Neural cell (in vitro differentiated cells): ENCODE results near the gene P2RX1. TPM values are rescaled to one million over a fixed set of nuclear protein-coding genes. Genes with fewer than 3 reads are reported as not detected.

Source experiments
- H2AFZ ChIP-seq: fragments of 200-600, 300-800 bp; sonication (generic), shearing (Covaris generic); 2 replicates; pipeline ENCODE4 v1.6.0; 2014; ENCODE audit warnings: low read depth, mild to moderate bottlenecking, antibody characterized with exemption, low read length, moderate library complexity
- H3F3A ChIP-seq: fragments of 200-600 bp; shearing (Covaris generic); 2 replicates; pipeline ENCODE4 v1.6.1; 2016; ENCODE audit warnings: mild to moderate bottlenecking, moderate library complexity, mixed read lengths, antibody characterized with exemption, low read length; ENCODE audit not compliant: insufficient read depth, poor library complexity, severe bottlenecking
- H3K27ac ChIP-seq: fragments of 200-600, 300-800 bp; sonication (generic), shearing (Covaris generic); 2 replicates; pipeline ENCODE4 v1.5.1; 2014; ENCODE audit warnings: mild to moderate bottlenecking, low read length, moderate library complexity
- H3K27me3 ChIP-seq: fragments of 300-800, 200-600 bp; sonication (generic), shearing (Covaris generic); 2 replicates; pipeline ENCODE4 v1.6.0; 2014; ENCODE audit warnings: mild to moderate bottlenecking, low read depth, low read length, moderate library complexity; ENCODE audit not compliant: insufficient read depth
- H3K36me3 ChIP-seq: fragments of 300-800, 200-600 bp; sonication (generic), shearing (Covaris generic); 2 replicates; pipeline ENCODE4 v1.5.1; 2014; ENCODE audit warnings: mild to moderate bottlenecking, antibody characterized with exemption, low read length, moderate library complexity; ENCODE audit not compliant: insufficient read depth
- H3K4me2 ChIP-seq: fragments of 300-800, 200-600 bp; sonication (generic), shearing (Covaris generic); 2 replicates; pipeline ENCODE4 v1.6.0; 2014; ENCODE audit warnings: mild to moderate bottlenecking, low read length
- H3K4me3 ChIP-seq: fragments of 300-800, 200-600 bp; sonication (generic), shearing (Covaris generic); 2 replicates; pipeline ENCODE4 v1.5.1; 2014; ENCODE audit warnings: mild to moderate bottlenecking, low read length, moderate library complexity
- H3K79me2 ChIP-seq: fragments of 200-600 bp; shearing (Covaris generic); replicated peaks from 2 replicates; pipeline ENCODE4 v1.6.0; 2014; ENCODE audit warnings: mild to moderate bottlenecking, low read length, moderate library complexity; ENCODE audit not compliant: insufficient read depth
- H3K9ac ChIP-seq: fragments of 300-800, 200-600 bp; sonication (generic), shearing (Covaris generic); 2 replicates; pipeline ENCODE4 v1.6.1; 2016; ENCODE audit warnings: mild to moderate bottlenecking, low read length, mixed read lengths
- H3K9me2 ChIP-seq: fragments of 200-600 bp; shearing (Covaris generic); 2 replicates; pipeline ENCODE4 v1.6.1; 2016; ENCODE audit warnings: mild to moderate bottlenecking, low read length, mixed read lengths; ENCODE audit not compliant: insufficient read depth
- H3K9me3 ChIP-seq: fragments of 200-600, 300-800 bp; sonication (generic), shearing (Covaris generic); 2 replicates; pipeline ENCODE4 v1.6.1; 2016; ENCODE audit warnings: mild to moderate bottlenecking, mixed run types, low read length, moderate library complexity, mixed read lengths
- H4K20me1 ChIP-seq: fragments of 200-600 bp; shearing (Covaris generic); 2 replicates; pipeline ENCODE4 v1.6.1; 2016; ENCODE audit warnings: mild to moderate bottlenecking, mixed run types; ENCODE audit not compliant: insufficient read depth
- EP300 ChIP-seq: fragments of 450-650 bp; conservative IDR thresholded peaks from 2 replicates; pipeline ENCODE4 v1.6.1; 2014; ENCODE audit warnings: antibody characterized with exemption, mild to moderate bottlenecking, moderate library complexity; ENCODE audit not compliant: poor library complexity, severe bottlenecking
- EZH2 ChIP-seq: fragments of 200-600, 300-800 bp; shearing (Covaris generic), sonication (generic); IDR thresholded peaks from 2 replicates; pipeline ENCODE4 v1.6.1; 2014; ENCODE audit warnings: antibody characterized with exemption, low read length, borderline replicate concordance, mild to moderate bottlenecking; ENCODE audit not compliant: insufficient read depth, poor library complexity, severe bottlenecking
- MXI1 ChIP-seq: fragments of 450-650 bp; conservative IDR thresholded peaks from 2 replicates; pipeline ENCODE4 v1.6.1; 2014; ENCODE audit warnings: antibody characterized with exemption, mild to moderate bottlenecking; ENCODE audit not compliant: poor library complexity, severe bottlenecking
- POLR2AphosphoS5 ChIP-seq: IDR thresholded peaks from 2 replicates; pipeline ENCODE4 v1.6.1; 2012
- RAD21 ChIP-seq: fragments of 450-650 bp; conservative IDR thresholded peaks from 2 replicates; pipeline ENCODE4 v1.6.1; 2014; ENCODE audit warnings: antibody characterized with exemption, mild to moderate bottlenecking, moderate library complexity
- REST ChIP-seq: IDR thresholded peaks from 2 replicates; pipeline ENCODE4 v1.6.1; 2012; ENCODE audit warnings: borderline replicate concordance
- SMC3 ChIP-seq: fragments of 450-650 bp; conservative IDR thresholded peaks from 2 replicates; pipeline ENCODE4 v1.6.1; 2014; ENCODE audit warnings: antibody characterized with exemption, mild to moderate bottlenecking, moderate library complexity; ENCODE audit not compliant: poor library complexity
- TAF1 ChIP-seq: IDR thresholded peaks from 2 replicates; pipeline ENCODE4 v1.6.1; 2012; ENCODE audit warnings: low read depth
- polyA plus RNA-seq: library from polyadenylated mRNA; depleted of rRNA; stranded (reverse); fragments of >200 nt; gene quantifications from 2 replicates; pipeline ENCODE4 v1.2.3, GENCODE V29; 2014
- TF ChIP-seq, protein P1 (sequence below): fragments of 450-650 bp; IDR thresholded peaks from 2 replicates; pipeline ENCODE4 v1.5.1; 2014; ENCODE audit warnings: antibody characterized with exemption, mild to moderate bottlenecking, moderate library complexity; ENCODE audit not compliant: poor library complexity, severe bottlenecking

The P2RX1 gene
- polyA plus RNA-seq, 1 donor from 2014 or later = not detected

DNA sequence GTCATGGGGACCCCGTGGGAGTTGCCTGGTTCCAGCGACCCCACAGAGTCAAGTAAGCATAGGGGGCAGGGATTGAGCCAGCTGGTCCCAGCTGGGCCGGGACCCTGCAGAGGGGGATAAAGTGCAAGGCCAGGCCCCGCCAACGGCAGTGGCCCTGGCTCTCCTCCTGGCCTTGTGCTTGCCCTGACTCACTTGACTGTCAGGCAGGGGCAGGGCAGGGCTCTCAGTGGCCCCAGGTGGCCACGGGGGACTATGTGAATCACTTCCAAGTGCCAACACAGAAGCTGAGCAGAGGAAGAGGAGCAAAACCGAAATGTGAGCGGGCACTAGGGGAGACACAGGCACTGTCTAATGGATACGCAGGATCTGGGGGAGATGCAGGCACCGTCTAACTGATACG is 48.7 kb downstream of the P2RX1 start:
- no peak for TF ChIP-seq MXI1
- TF ChIP-seq TAF1 = no peak
- TF ChIP-seq EZH2 = no peak
- TF ChIP-seq POLR2AphosphoS5 = no peak
- TF ChIP-seq REST = no peak
- no peak for TF ChIP-seq RAD21
- TF ChIP-seq, protein P1, sequence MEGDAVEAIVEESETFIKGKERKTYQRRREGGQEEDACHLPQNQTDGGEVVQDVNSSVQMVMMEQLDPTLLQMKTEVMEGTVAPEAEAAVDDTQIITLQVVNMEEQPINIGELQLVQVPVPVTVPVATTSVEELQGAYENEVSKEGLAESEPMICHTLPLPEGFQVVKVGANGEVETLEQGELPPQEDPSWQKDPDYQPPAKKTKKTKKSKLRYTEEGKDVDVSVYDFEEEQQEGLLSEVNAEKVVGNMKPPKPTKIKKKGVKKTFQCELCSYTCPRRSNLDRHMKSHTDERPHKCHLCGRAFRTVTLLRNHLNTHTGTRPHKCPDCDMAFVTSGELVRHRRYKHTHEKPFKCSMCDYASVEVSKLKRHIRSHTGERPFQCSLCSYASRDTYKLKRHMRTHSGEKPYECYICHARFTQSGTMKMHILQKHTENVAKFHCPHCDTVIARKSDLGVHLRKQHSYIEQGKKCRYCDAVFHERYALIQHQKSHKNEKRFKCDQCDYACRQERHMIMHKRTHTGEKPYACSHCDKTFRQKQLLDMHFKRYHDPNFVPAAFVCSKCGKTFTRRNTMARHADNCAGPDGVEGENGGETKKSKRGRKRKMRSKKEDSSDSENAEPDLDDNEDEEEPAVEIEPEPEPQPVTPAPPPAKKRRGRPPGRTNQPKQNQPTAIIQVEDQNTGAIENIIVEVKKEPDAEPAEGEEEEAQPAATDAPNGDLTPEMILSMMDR = no peak
- no peak for TF ChIP-seq SMC3
- no peak overlapping the region for H3K4me3 ChIP-seq
- no peaks in the 10 kb centered on the region for H3K9me2 ChIP-seq
- no peak overlapping the region for H3K4me2 ChIP-seq
- no peak overlapping the region for H2AFZ ChIP-seq
- no peaks in the 10 kb centered on the region for H3K27me3 ChIP-seq
- H3K27ac ChIP-seq = no peak overlapping the region
- no peaks in the 10 kb centered on the region for H3F3A ChIP-seq
- H4K20me1 ChIP-seq = no peaks in the 10 kb centered on the region
- no peaks in the 10 kb centered on the region for H3K9me3 ChIP-seq
- no peak overlapping the region for H3K9ac ChIP-seq
- H3K79me2 ChIP-seq = no peaks in the 10 kb centered on the region
- H3K36me3 ChIP-seq = peaks cover 3% of the 10 kb centered on the region

DNA sequence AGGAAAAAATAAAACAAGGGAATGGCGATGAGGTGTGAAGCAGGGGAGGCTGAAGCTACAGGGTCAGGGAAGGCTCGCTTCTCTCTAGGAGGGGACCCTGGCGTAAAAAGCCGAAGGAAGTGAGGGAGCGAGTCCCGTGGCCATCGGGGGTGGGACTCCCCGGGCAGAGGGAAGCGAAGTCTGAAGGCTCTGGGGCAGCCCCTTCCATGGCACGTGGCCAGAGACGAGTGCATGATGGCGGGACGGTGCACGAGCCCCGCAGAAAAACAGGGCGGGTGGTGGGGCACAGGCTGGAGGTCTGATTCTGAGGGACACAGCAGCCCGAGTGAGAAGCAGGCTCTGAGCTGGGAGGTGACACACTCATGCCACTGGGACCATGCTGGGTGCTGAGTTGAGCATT is 49.2 kb downstream of the P2RX1 start:
- H3K36me3 ChIP-seq = no peaks in the 10 kb centered on the region

More for the DNA sequence above, 49.2 kb downstream of the P2RX1 start:
- TF ChIP-seq EZH2 = no peak
- no peak for TF ChIP-seq POLR2AphosphoS5
- no peak for TF ChIP-seq TAF1
- no peak for TF ChIP-seq RAD21
- no peak for TF ChIP-seq EP300
- no peak for TF ChIP-seq SMC3
- TF ChIP-seq, protein P1 = no peak
- no peak for TF ChIP-seq REST
- TF ChIP-seq MXI1 = no peak
- H3F3A ChIP-seq = no peaks in the 10 kb centered on the region
- no peak overlapping the region for H3K27ac ChIP-seq
- H2AFZ ChIP-seq = no peak overlapping the region
- H3K79me2 ChIP-seq = no peaks in the 10 kb centered on the region
- H3K9me2 ChIP-seq = no peaks in the 10 kb centered on the region
- no peaks in the 10 kb centered on the region for H4K20me1 ChIP-seq
- H3K4me3 ChIP-seq = no peak overlapping the region
- no peaks in the 10 kb centered on the region for H3K27me3 ChIP-seq
- no peaks in the 10 kb centered on the region for H3K9me3 ChIP-seq
- H3K4me2 ChIP-seq = no peak overlapping the region
- no peak overlapping the region for H3K9ac ChIP-seq
